HEK293T (cell line): ENCODE measurements around the gene ARHGAP10.

ENCODE experiments used
- CTCF ChIA-PET: fragments of 350-600 bp; formaldehyde crosslinking; extraction: SDS; loops from one replicate; lab custom pipeline; 2021; ENCODE audit warnings: antibody characterized with exemption, inconsistent platforms; lab: Yijun Ruan, JAX
- POLR2A ChIA-PET: fragments of 350-600 bp; formaldehyde crosslinking; extraction: SDS; loops from one replicate; lab custom pipeline; 2020; ENCODE audit warnings: antibody characterized with exemption, inconsistent platforms; lab: Yijun Ruan, JAX
- DNase-seq: peaks from one replicate; pipeline ENCODE4 v3.0.0; 2012; ENCODE audit warnings: mixed read lengths; ENCODE audit errors: extremely low spot score
- ARNT ChIP-seq: fragments of 450-650 bp; IDR thresholded peaks from 2 replicates; pipeline ENCODE4 v1.6.1; 2017; ENCODE audit warnings: mild to moderate bottlenecking
- BHLHE40 ChIP-seq: fragments of 450-650 bp; IDR thresholded peaks from 2 replicates; pipeline ENCODE4 v1.6.1; 2016; ENCODE audit warnings: mild to moderate bottlenecking, moderate library complexity, borderline replicate concordance
- CTBP1 ChIP-seq: fragments of 450-650 bp; IDR thresholded peaks from 2 replicates; pipeline ENCODE4 v1.6.1; 2016; ENCODE audit warnings: borderline replicate concordance
- ELF4 ChIP-seq: fragments of 450-650 bp; IDR thresholded peaks from 2 replicates; pipeline ENCODE4 v1.6.1; 2017; ENCODE audit warnings: antibody characterized with exemption
- FOXA1 ChIP-seq: fragments of 450-650 bp; IDR thresholded peaks from 2 replicates; pipeline ENCODE4 v1.6.1; 2016; ENCODE audit warnings: mild to moderate bottlenecking
- FOXK2 ChIP-seq: fragments of 450-650 bp; IDR thresholded peaks from 2 replicates; pipeline ENCODE4 v1.6.1; 2016; ENCODE audit warnings: mild to moderate bottlenecking
- FOXM1 ChIP-seq: fragments of 450-650 bp; IDR thresholded peaks from 2 replicates; pipeline ENCODE4 v1.6.1; 2017; ENCODE audit warnings: mild to moderate bottlenecking, borderline replicate concordance
- HDGF ChIP-seq: fragments of 450-650 bp; IDR thresholded peaks from 2 replicates; pipeline ENCODE4 v1.6.1; 2017; ENCODE audit warnings: antibody characterized with exemption, borderline replicate concordance
- L3MBTL2 ChIP-seq: fragments of 450-650 bp; conservative IDR thresholded peaks from 2 replicates; pipeline ENCODE4 v1.6.1; 2016; ENCODE audit warnings: mild to moderate bottlenecking
- LEF1 ChIP-seq: fragments of 450-650 bp; IDR thresholded peaks from 2 replicates; pipeline ENCODE4 v1.6.1; 2017; ENCODE audit warnings: mild to moderate bottlenecking, borderline replicate concordance
- NFRKB ChIP-seq: fragments of 450-650 bp; IDR thresholded peaks from 2 replicates; pipeline ENCODE4 v1.6.1; 2016; ENCODE audit warnings: mild to moderate bottlenecking, moderate library complexity
- PKNOX1 ChIP-seq: fragments of 450-650 bp; IDR thresholded peaks from 2 replicates; pipeline ENCODE4 v1.6.1; 2016
- SP1 ChIP-seq: fragments of 450-650 bp; IDR thresholded peaks from 2 replicates; pipeline ENCODE4 v1.6.1; 2017
- SUZ12 ChIP-seq: fragments of 450-650 bp; IDR thresholded peaks from 2 replicates; pipeline ENCODE4 v1.6.1; 2016; ENCODE audit warnings: mild to moderate bottlenecking
- TARDBP ChIP-seq: fragments of 450-650 bp; IDR thresholded peaks from 2 replicates; pipeline ENCODE4 v1.6.1; 2016
- ZNF384 ChIP-seq: fragments of 450-650 bp; IDR thresholded peaks from 2 replicates; pipeline ENCODE4 v1.6.1; 2016

The ARHGAP10 gene

GRCh38 chr4:147958057-147958456 is 226.2 kb downstream of the ARHGAP10 start:
- CTCF ChIA-PET = no interaction called here
- POLR2A ChIA-PET = no interaction called here
- TF ChIP-seq SUZ12 (no peak), FOXM1 (no peak), HDGF (no peak), FOXK2 (no peak), FOXA1 (no peak), L3MBTL2 (no peak), ZNF384 (no peak), TARDBP (no peak), LEF1 (no peak), BHLHE40 (no peak), PKNOX1 (no peak), ELF4 (no peak), CTBP1 (no peak), SP1 (no peak), ARNT (no peak), NFRKB (no peak)
- DNase-seq = no peak

- TF ChIP-seq NFRKB = no peak
- DNase-seq = no peak
- ChIA-PET POLR2A (no interaction called here), CTCF (no interaction called here)
These were observed 226.7 kb downstream of the ARHGAP10 start for GRCh38 chr4:147958489-147959065.

GRCh38 chr4:147960971-147961370 is 229.1 kb downstream of the ARHGAP10 start:
- ChIA-PET CTCF (no interaction called here), POLR2A (no interaction called here)
- TF ChIP-seq FOXK2 = no peak
- TF ChIP-seq ZNF384 = no peak
- TF ChIP-seq HDGF = no peak
- no peak for TF ChIP-seq L3MBTL2
- TF ChIP-seq BHLHE40 = no peak
- no peak for TF ChIP-seq LEF1
- TF ChIP-seq NFRKB = no peak
- TF ChIP-seq TARDBP = no peak
- TF ChIP-seq FOXM1 = no peak
- TF ChIP-seq ELF4 = no peak
- TF ChIP-seq ARNT = no peak
- no peak for TF ChIP-seq SUZ12
- TF ChIP-seq SP1 = no peak
- no peak for TF ChIP-seq PKNOX1
- DNase-seq = no peak

GRCh38 chr4:147963839-147964238 is 232.0 kb downstream of the ARHGAP10 start:
- no peak for DNase-seq
- POLR2A ChIA-PET = no interaction called here
- TF ChIP-seq ZNF384 (no peak), ELF4 (no peak), TARDBP (no peak), FOXK2 (no peak), PKNOX1 (no peak), NFRKB (no peak), SUZ12 (no peak), LEF1 (no peak), ARNT (no peak), FOXA1 (no peak), FOXM1 (no peak), SP1 (no peak), CTBP1 (no peak)
- CTCF ChIA-PET = interaction anchor here (0.6 kb wide), 2 partner anchors 52 to 235 kb away, joined by 5 to 7 read pairs; no protein-coding TSS in a partner anchor

- no peak for TF ChIP-seq ARNT
- TF ChIP-seq FOXA1 = no peak
- TF ChIP-seq FOXM1 = no peak
- no peak for TF ChIP-seq FOXK2
- POLR2A ChIA-PET = no interaction called here
- DNase-seq = no peak
- CTCF ChIA-PET = interaction anchor here (0.6 to 1.3 kb wide), 2 partner anchors 12 to 20 kb away, joined by 3 read pairs; no protein-coding TSS in a partner anchor
These were observed 232.5 kb downstream of the ARHGAP10 start for GRCh38 chr4:147964266-147964880.

GRCh38 chr4:147965056-147965455 is 233.2 kb downstream of the ARHGAP10 start:
- ChIA-PET POLR2A (no interaction called here), CTCF (interaction anchor here (0.6 to 1.3 kb wide), 2 partner anchors 11 to 19 kb away, joined by 3 read pairs; no protein-coding TSS in a partner anchor)
- TF ChIP-seq NFRKB (no peak), FOXM1 (no peak), LEF1 (no peak), SUZ12 (no peak), L3MBTL2 (no peak), ARNT (no peak), FOXA1 (no peak), TARDBP (no peak), CTBP1 (no peak), HDGF (no peak), SP1 (no peak), ZNF384 (no peak), BHLHE40 (no peak), PKNOX1 (no peak), FOXK2 (no peak), ELF4 (no peak)
- DNase-seq = no peak
